Measurements from ENCODE around the gene PPP1R15A. TPM values are rescaled to one million over a fixed set of nuclear protein-coding genes. Genes with fewer than 3 reads are reported as not detected.
A peak's percentile ranks its signal among the peaks of the same experiment; 100 is the strongest.
"Not testable (repeated sequence)": the region's sequence is repeated elsewhere in the genome, so short reads cannot be mapped to it uniquely, and the experiment has no call there.

The PPP1R15A gene
- total RNA-seq, 4 donors from 2014 or later = 28.6 to 53.0 (median 30.9) TPM

GRCh38 chr19:48887861-48888612, 15.8 kb downstream of the PPP1R15A start:
- no peak for DNase-seq
- H3K27me3 ChIP-seq = no peaks in the 10 kb centered on the region

DNA sequence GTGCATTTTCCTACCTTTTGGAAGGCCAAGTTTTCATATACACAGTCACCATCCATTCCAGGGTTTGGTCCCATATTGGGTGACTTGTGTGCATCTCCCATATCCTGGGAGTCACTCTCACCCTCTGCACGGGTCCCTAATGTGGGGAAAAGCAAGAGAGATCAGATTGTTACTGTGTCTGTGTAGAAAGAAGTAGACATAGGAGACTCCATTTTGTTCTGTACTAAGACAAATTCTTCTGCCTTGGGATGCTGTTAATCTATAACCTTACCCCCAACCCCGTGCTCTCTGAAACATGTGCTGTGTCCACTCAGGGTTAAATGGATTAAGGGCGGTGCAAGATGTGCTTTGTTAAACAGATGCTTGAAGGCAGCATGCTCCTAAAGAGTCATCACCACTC, 17.3 kb downstream of the PPP1R15A start:
- H3K27me3 ChIP-seq; H3K4me3 ChIP-seq; H3K9me3 ChIP-seq; H3K36me3 ChIP-seq; H3K27ac ChIP-seq; intact Hi-C loops (cut with DNase I; ENCODE audit: low total_unique reads); DNase-seq; H3K4me1 ChIP-seq: not testable (repeated sequence)

More at GRCh38 chr19:48887861-48888612, 15.8 kb downstream of the PPP1R15A start:
- Histone ChIP-seq H3K4me3 (no peak overlapping the region), H3K27ac (no peak overlapping the region), H3K9me3 (no peaks in the 10 kb centered on the region), H3K36me3 (no peaks in the 10 kb centered on the region), H3K4me1 (no peaks in the 10 kb centered on the region)
- TF ChIP-seq POLR2A (IDR thresholded peaks at IDR 0.05) (no peak), CTCF (IDR thresholded peaks at IDR 0.05) (no peak)
- intact Hi-C loops (cut with DNase I; ENCODE audit: low total_unique reads) = no loop called here

DNA sequence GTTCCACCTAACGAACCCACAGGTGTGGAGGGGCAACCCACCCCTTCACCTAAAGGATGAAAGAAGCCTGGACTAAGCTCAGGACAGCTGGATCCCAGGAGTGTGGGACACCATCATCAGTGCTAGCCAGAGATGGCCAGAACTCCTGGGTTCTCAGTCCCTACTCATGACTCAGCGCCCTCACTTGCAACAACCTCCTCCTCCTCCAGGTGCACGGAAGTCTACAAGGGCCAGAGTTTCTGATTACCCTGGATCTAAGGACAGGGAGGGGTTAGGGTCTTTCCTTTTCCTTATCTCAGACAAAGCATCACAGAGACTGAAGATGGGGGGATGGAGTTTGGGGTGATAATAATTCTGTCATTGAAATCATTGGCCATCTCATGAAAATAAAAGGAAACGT, 18.3 kb downstream of the PPP1R15A start:
- intact Hi-C loops (cut with DNase I; ENCODE audit: low total_unique reads) = loop anchor here (10.0 kb wide), 1 partner anchor 74 kb away; the partner anchor contains the start of gene FTL

DNA sequence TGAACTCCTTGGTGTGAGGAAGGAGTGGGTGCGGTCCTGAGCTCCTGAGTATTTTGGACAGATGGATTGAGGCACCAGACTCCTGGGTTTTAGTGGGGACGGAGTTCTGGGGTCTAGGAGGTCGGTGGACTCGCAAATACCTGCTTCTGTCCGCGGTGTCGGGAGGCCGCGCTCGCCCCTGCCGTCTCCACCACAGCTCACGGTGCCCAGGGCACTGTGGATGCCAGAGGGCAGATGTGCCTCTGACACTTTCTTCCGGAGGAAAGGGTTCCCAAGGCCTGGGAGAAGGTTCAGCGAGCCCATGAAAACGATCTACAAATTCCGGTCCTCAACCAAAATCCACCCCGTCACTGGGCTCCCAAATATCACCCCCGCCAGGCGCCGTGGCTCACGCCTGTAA, 23.0 kb downstream of the PPP1R15A start:
- Histone ChIP-seq H3K4me3 (no peak overlapping the region), H3K36me3 (no peaks in the 10 kb centered on the region), H3K27me3 (no peaks in the 10 kb centered on the region), H3K27ac (no peak overlapping the region), H3K9me3 (no peaks in the 10 kb centered on the region), H3K4me1 (no peaks in the 10 kb centered on the region)
- intact Hi-C loops (cut with DNase I; ENCODE audit: low total_unique reads) = loop anchor here (10.0 kb wide), 1 partner anchor 70 kb away; the partner anchor contains the start of gene FTL
- TF ChIP-seq POLR2A (IDR thresholded peaks at IDR 0.05) (no peak), CTCF (IDR thresholded peaks at IDR 0.05) (no peak)
- DNase-seq = no peak

More for the DNA sequence above, 18.3 kb downstream of the PPP1R15A start:
- no peak for DNase-seq
- H3K27ac ChIP-seq = no peak overlapping the region
- H3K4me3 ChIP-seq = no peak overlapping the region
- no peaks in the 10 kb centered on the region for H3K27me3 ChIP-seq
- H3K9me3 ChIP-seq = no peaks in the 10 kb centered on the region
- TF ChIP-seq CTCF (IDR thresholded peaks at IDR 0.05) (no peak), POLR2A (IDR thresholded peaks at IDR 0.05) (no peak)
- no peaks in the 10 kb centered on the region for H3K36me3 ChIP-seq
- H3K4me1 ChIP-seq = no peaks in the 10 kb centered on the region

- H3K9me3 ChIP-seq = no peaks in the 10 kb centered on the region
- peaks cover 0 to under 1% of the 10 kb centered on the region in 2 donors for H3K4me1 ChIP-seq
- H3K27ac ChIP-seq = peak overlapping the region; percentile 88 to 91
- TF ChIP-seq CTCF (IDR thresholded peaks at IDR 0.05) = no peak
- no peak for TF ChIP-seq POLR2A (IDR thresholded peaks at IDR 0.05)
- peak overlapping the region; percentile 33 to 37 for H3K4me3 ChIP-seq
- no peaks in the 10 kb centered on the region for H3K27me3 ChIP-seq
- intact Hi-C loops (cut with DNase I; ENCODE audit: low total_unique reads) = loop anchor here (10.0 kb wide), 1 partner anchor 69 kb away; the partner anchor contains the start of gene FTL
- H3K36me3 ChIP-seq = no peaks in the 10 kb centered on the region
- peak; percentile 79 to 81 for DNase-seq
Measured at GRCh38 chr19:48896191-48896720, 24.0 kb downstream of the PPP1R15A start.
